PFSK-1 (cell line): ENCODE data around the gene MRPS25.

Experiments
- POLR2AphosphoS5 ChIP-seq: IDR thresholded peaks from 2 replicates; pipeline ENCODE4 v1.6.1; 2012; ENCODE audit warnings: low read depth, mild to moderate bottlenecking, control low read depth, low read length, moderate library complexity
- TAF1 ChIP-seq: IDR thresholded peaks from 2 replicates; pipeline ENCODE4 v1.6.1; 2012; ENCODE audit warnings: low read length, control low read depth, borderline replicate concordance; ENCODE audit not compliant: insufficient read depth
- TF ChIP-seq, protein P1 (sequence below), 2 experiments: IDR thresholded peaks; 2 replicates each; pipeline versions ENCODE4 v1.6.1 to v1.8.0; 2011 to 2012; ENCODE audit warnings: low read depth in 2 of 2, low read length in 2 of 2, control low read depth in 1 of 2, inconsistent platforms in 1 of 2, mild to moderate bottlenecking in 1 of 2, moderate library complexity in 1 of 2; ENCODE audit not compliant: insufficient read depth in 1 of 2

DNA sequence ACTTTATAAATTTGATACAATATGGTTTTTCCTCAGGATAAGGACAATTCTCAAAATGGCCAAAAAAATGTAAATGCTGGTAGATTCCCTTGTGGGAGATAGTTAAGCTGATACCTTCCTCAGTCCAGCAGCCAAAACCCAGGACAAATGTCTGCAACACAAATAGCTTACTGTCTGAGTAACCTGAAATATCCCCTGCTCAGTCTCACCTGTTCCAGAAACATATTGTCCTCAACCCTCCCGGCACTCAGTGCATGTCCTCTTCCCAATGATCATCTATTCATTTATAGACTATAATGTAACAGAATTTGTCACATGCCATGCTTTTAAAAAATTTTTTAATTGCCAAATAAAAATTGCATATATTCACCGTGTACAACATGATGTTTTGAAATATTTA is 21.6 kb upstream of the MRPS25 start:
- TF ChIP-seq TAF1 (no peak), POLR2AphosphoS5 (no peak)
- TF ChIP-seq, protein P1, sequence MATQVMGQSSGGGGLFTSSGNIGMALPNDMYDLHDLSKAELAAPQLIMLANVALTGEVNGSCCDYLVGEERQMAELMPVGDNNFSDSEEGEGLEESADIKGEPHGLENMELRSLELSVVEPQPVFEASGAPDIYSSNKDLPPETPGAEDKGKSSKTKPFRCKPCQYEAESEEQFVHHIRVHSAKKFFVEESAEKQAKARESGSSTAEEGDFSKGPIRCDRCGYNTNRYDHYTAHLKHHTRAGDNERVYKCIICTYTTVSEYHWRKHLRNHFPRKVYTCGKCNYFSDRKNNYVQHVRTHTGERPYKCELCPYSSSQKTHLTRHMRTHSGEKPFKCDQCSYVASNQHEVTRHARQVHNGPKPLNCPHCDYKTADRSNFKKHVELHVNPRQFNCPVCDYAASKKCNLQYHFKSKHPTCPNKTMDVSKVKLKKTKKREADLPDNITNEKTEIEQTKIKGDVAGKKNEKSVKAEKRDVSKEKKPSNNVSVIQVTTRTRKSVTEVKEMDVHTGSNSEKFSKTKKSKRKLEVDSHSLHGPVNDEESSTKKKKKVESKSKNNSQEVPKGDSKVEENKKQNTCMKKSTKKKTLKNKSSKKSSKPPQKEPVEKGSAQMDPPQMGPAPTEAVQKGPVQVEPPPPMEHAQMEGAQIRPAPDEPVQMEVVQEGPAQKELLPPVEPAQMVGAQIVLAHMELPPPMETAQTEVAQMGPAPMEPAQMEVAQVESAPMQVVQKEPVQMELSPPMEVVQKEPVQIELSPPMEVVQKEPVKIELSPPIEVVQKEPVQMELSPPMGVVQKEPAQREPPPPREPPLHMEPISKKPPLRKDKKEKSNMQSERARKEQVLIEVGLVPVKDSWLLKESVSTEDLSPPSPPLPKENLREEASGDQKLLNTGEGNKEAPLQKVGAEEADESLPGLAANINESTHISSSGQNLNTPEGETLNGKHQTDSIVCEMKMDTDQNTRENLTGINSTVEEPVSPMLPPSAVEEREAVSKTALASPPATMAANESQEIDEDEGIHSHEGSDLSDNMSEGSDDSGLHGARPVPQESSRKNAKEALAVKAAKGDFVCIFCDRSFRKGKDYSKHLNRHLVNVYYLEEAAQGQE (IDR thresholded peaks at IDR 0.05; ENCODE audit: insufficient read depth in 1 of 2, low read depth in 2 of 2, low read length in 2 of 2) = no peak
